Suprapubic skin (tissue), 4 donors: ENCODE results near the gene CENPX.

Source experiments
- CTCF ChIP-seq, 2 donors: fragments of 200-600 bp in 1 of 2; fragments of 450-650 bp in 1 of 2; sonication (generic) in 1 of 2; IDR thresholded peaks; one replicate each; pipeline ENCODE4 v1.5.1; 2016 to 2019; ENCODE audit warnings: antibody characterized with exemption in 2 of 2, mild to moderate bottlenecking in 1 of 2, moderate library complexity in 1 of 2
- EP300 ChIP-seq: sonication (generic); formaldehyde crosslinking; IDR thresholded peaks from one replicate; pipeline ENCODE4 v1.6.1; 2017; ENCODE audit warnings: antibody characterized with exemption
- POLR2A ChIP-seq, 2 donors: fragments of 450-650 bp; IDR thresholded peaks; one replicate each; pipeline ENCODE4 v1.6.1; 2017; ENCODE audit warnings: antibody characterized with exemption in 2 of 2, mild to moderate bottlenecking in 2 of 2, moderate library complexity in 2 of 2
- POLR2AphosphoS5 ChIP-seq, 3 donors: sonication (generic); formaldehyde crosslinking; IDR thresholded peaks; one replicate each; pipeline ENCODE4 v1.6.1; 2017; ENCODE audit warnings: antibody characterized with exemption in 3 of 3

DNA sequence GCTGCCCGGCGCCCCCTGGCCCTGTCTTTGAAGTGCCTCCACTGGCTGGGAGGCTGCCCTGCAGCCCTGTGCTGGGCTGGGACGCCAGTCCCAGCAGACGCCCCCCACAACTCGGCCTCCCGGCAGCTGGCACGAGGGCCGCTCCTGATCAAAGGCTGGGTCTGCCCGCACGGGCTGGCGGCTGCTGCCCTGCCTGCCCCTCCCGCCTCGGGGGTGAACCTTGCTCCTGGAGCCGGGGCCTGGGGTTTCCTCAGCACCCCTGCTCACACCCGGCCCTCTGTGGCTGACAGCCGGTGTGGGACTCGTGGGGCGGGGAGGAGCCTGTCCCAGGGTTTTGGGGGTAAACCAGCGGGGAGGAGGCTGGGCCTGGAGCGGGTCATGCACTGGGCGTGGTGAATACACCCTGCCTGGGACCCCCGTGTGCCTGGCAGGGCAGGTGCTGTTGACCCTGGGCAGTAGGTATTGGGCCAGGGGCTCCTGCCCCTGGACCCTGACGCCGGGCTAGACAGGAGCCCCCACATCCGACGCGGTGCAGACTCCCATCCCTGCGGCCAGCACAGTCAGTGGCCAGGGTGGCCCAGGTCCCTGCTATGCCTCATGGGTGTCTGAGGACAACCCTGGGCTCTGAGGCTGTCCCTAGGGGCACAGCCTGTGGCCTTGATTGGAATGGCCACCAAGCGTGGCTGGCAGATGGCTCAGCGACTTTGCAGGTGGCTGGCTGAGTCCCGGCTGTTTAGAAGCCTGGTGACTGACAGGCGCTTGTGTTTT lies 21.7 kb downstream of the CENPX start:
- TF ChIP-seq POLR2AphosphoS5 (IDR thresholded peaks at IDR 0.05) = no peak
- TF ChIP-seq CTCF (IDR thresholded peaks at IDR 0.05) = no peak
- TF ChIP-seq EP300 = no peak
- TF ChIP-seq POLR2A (IDR thresholded peaks at IDR 0.05) = no peak
